A673 (cell line): ENCODE measurements around the gene TLE2. TPM values are rescaled to one million over a fixed set of nuclear protein-coding genes. Genes with fewer than 3 reads are reported as not detected.
A peak's percentile ranks its signal among the peaks of the same experiment; 100 is the strongest.

Source experiments
- BruUV-seq: library from RNA; stranded (reverse); fragments of 400-500 nt; replicated peaks from 2 replicates; lab custom pipeline; 2021; lab: Mats Ljungman, UMichigan
- CTCF ChIA-PET: fragments of 300-600 bp; sonication (Branson Sonifier 250); formaldehyde crosslinking; loops from one replicate; lab custom pipeline; 2022; ENCODE audit warnings: antibody characterized with exemption; lab: Charles Lee
- POLR2A ChIA-PET: fragments of 300-600 bp; sonication (Branson Sonifier 250); formaldehyde crosslinking; loops from one replicate; lab custom pipeline; 2022; ENCODE audit warnings: antibody characterized with exemption; ENCODE audit not compliant: low non-redundant PET; lab: Charles Lee
- DNase-seq: peaks from one replicate; pipeline ENCODE4 v3.0.0-alpha.2; 2015; ENCODE audit warnings: low spot score
- H3K27ac ChIP-seq: fragments of 200-600 bp; sonication (generic); 2 replicates; pipeline ENCODE4 v1.5.1; 2016; ENCODE audit warnings: mixed run types, low read depth, mild to moderate bottlenecking, mixed read lengths, antibody characterized with exemption, low read length; ENCODE audit not compliant: poor library complexity, severe bottlenecking
- H3K27me3 ChIP-seq: fragments of 200-600 bp; sonication (generic); replicated peaks from 2 replicates; pipeline ENCODE4 v1.6.1; 2017; ENCODE audit warnings: mixed run types, low read depth, mild to moderate bottlenecking, mixed read lengths, antibody characterized with exemption, low read length; ENCODE audit not compliant: insufficient read depth, poor library complexity
- H3K36me3 ChIP-seq: fragments of 200-600 bp; sonication (generic); 2 replicates; pipeline ENCODE4 v1.6.1; 2016; ENCODE audit warnings: mixed run types, mild to moderate bottlenecking, mixed read lengths, antibody characterized with exemption, low read length; ENCODE audit not compliant: insufficient read depth, poor library complexity, severe bottlenecking
- H3K4me1 ChIP-seq: fragments of 200-600 bp; sonication (generic); 2 replicates; pipeline ENCODE4 v1.6.1; 2017; ENCODE audit warnings: mixed run types, mild to moderate bottlenecking, mixed read lengths, antibody characterized with exemption, low read length; ENCODE audit not compliant: insufficient read depth, poor library complexity, severe bottlenecking
- H3K4me3 ChIP-seq: fragments of 200-600 bp; sonication (generic); 2 replicates; pipeline ENCODE4 v1.5.1; 2016; ENCODE audit warnings: low read depth, mixed run types, mild to moderate bottlenecking, mixed read lengths, low read length; ENCODE audit not compliant: poor library complexity, severe bottlenecking
- H3K9me3 ChIP-seq: fragments of 200-600 bp; sonication (generic); 2 replicates; pipeline ENCODE4 v1.6.1; 2016; ENCODE audit warnings: mixed run types, low read depth, mild to moderate bottlenecking, mixed read lengths, antibody characterized with exemption, low read length; ENCODE audit not compliant: poor library complexity, severe bottlenecking
- CTCF ChIP-seq: fragments of 300-800, 200-600 bp; sonication (generic); conservative IDR thresholded peaks from 2 replicates; pipeline ENCODE4 v1.5.1; 2017; ENCODE audit warnings: low read depth, mild to moderate bottlenecking, antibody characterized with exemption, low read length, moderate library complexity, mixed read lengths
- EZH2 ChIP-seq: fragments of 200-600 bp; sonication (generic); IDR thresholded peaks from 2 replicates; pipeline ENCODE4 v1.6.1; 2017; ENCODE audit warnings: borderline replicate concordance, low read depth, mild to moderate bottlenecking, mixed read lengths, antibody characterized with exemption, low read length; ENCODE audit not compliant: poor library complexity, severe bottlenecking
- intact Hi-C: fragments of 100-400 bp; cut with micrococcal nuclease; formaldehyde crosslinking; loops from one replicate; pipeline ENCODE4 v1.10.0; 2022; ENCODE audit not compliant: unreplicated experiment
- total RNA-seq: library from RNA; stranded (reverse); gene quantifications from 2 replicates; pipeline ENCODE4 v1.2.3, GENCODE V29; 2021

The TLE2 gene
- total RNA-seq, 1 experiment from 2014 or later = 10.8 TPM

- Histone ChIP-seq H3K4me1 (peaks cover 8% of the 10 kb centered on the region), H3K9me3 (no peaks in the 10 kb centered on the region), H3K4me3 (no peak overlapping the region), H3K36me3 (no peaks in the 10 kb centered on the region), H3K27me3 (no peaks in the 10 kb centered on the region), H3K27ac (no peak overlapping the region)
- POLR2A ChIA-PET = no interaction called here
- CTCF ChIA-PET = no interaction called here
- no peak for DNase-seq
- no TSS peak for BruUV-seq
- intact Hi-C loops = loop anchor here (10.0 kb wide), 1 partner anchor 308 kb away; no protein-coding TSS in a partner anchor
- no peak for TF ChIP-seq CTCF
- TF ChIP-seq EZH2 = no peak
Observed at GRCh38 chr19:2952953-2953481, 76.1 kb downstream of the TLE2 start.

- ChIA-PET CTCF (interaction anchor here (0.7 to 2.0 kb wide), 16 partner anchors 10 to 535 kb away, joined by 3 to 11 read pairs (median 4); no protein-coding TSS in a partner anchor), POLR2A (interaction anchor here (0.6 to 0.7 kb wide), 4 partner anchors 50 to 883 kb away, joined by 3 to 5 read pairs (median 4); partner anchors contain the start of gene ZNF57)
- Histone ChIP-seq H3K4me3 (peak overlapping the region; percentile 77), H3K27me3 (no peaks in the 10 kb centered on the region), H3K4me1 (peaks cover 8% of the 10 kb centered on the region), H3K36me3 (no peaks in the 10 kb centered on the region), H3K27ac (peak overlapping the region; percentile 84), H3K9me3 (no peaks in the 10 kb centered on the region)
- TF ChIP-seq EZH2 = no peak
- no peak for TF ChIP-seq CTCF
- intact Hi-C loops = loop anchor here (10.0 kb wide), 1 partner anchor 306 kb away; no protein-coding TSS in a partner anchor
- peak; percentile 99 for DNase-seq
- no TSS peak for BruUV-seq
Observed at GRCh38 chr19:2950286-2951124, 78.6 kb downstream of the TLE2 start.

- no peak for TF ChIP-seq CTCF
- no peak for DNase-seq
- no TSS peak for BruUV-seq
- no peaks in the 10 kb centered on the region for H3K36me3 ChIP-seq
- no peaks in the 10 kb centered on the region for H3K9me3 ChIP-seq
- H3K27ac ChIP-seq = peak overlapping the region; percentile 84
- peaks cover 8% of the 10 kb centered on the region for H3K4me1 ChIP-seq
- ChIA-PET POLR2A (interaction anchor here (0.6 to 0.7 kb wide), 2 partner anchors 167 to 545 kb away, joined by 3 to 5 read pairs; no protein-coding TSS in a partner anchor), CTCF (interaction anchor here (0.7 to 2.0 kb wide), 9 partner anchors 12 to 535 kb away, joined by 3 to 11 read pairs (median 6); no protein-coding TSS in a partner anchor)
- no peaks in the 10 kb centered on the region for H3K27me3 ChIP-seq
- peak overlapping the region; percentile 77 for H3K4me3 ChIP-seq
- intact Hi-C loops = loop anchor here (10.0 kb wide), 1 partner anchor 305 kb away; no protein-coding TSS in a partner anchor
Observed at GRCh38 chr19:2949939-2950285, 79.2 kb downstream of the TLE2 start.

Other genes with a start within 250 kb of the TLE2 start
- gene SGTA, start 246.0 kb downstream of the TLE2 start, total RNA-seq = 101 and 106 TPM in 2 replicates
- 168 and 186 TPM in 2 replicates for gene THOP1, start 243.8 kb downstream of the TLE2 start, total RNA-seq
- gene ZNF554, start 209.4 kb downstream of the TLE2 start, total RNA-seq = 3.5 and 5.1 TPM in 2 replicates
- 4.8 and 6.2 TPM in 2 replicates for gene ZNF555, start 187.8 kb downstream of the TLE2 start, total RNA-seq
- gene ZNF556, start 161.9 kb downstream of the TLE2 start, total RNA-seq = not detected in 2 replicates
- 5.1 and 5.5 TPM in 2 replicates for gene ZNF57, start 128.4 kb downstream of the TLE2 start, total RNA-seq
- gene ZNF77, start 84.3 kb downstream of the TLE2 start, total RNA-seq = 6.3 and 6.4 TPM in 2 replicates
- 1.1 TPM in 1 of 2 replicates, not detected in the other for gene TLE6, start 51.7 kb downstream of the TLE2 start, total RNA-seq
- 360 and 397 TPM in 2 replicates for gene TLE5, start 33.2 kb upstream of the TLE2 start, total RNA-seq
- gene GNA11, start 65.1 kb upstream of the TLE2 start, total RNA-seq = 61.6 and 64.3 TPM in 2 replicates
- gene GNA15, start 106.8 kb upstream of the TLE2 start, total RNA-seq = 0.26 TPM in 1 of 2 replicates, not detected in the other
- gene S1PR4, start 149.5 kb upstream of the TLE2 start, total RNA-seq = not detected in 2 replicates
- gene NCLN, start 156.7 kb upstream of the TLE2 start, total RNA-seq = 104 and 122 TPM in 2 replicates
- 3.1 and 3.7 TPM in 2 replicates for gene CELF5, start 195.4 kb upstream of the TLE2 start, total RNA-seq